GM12865 (cell line): ENCODE data around the gene RELN.

Source experiments
- DNase-seq: peaks from one replicate; pipeline ENCODE4 v3.0.0; 2010; ENCODE audit warnings: low read depth
- H3K4me3 ChIP-seq: 2 replicates; pipeline ENCODE4 v1.5.1; 2011; ENCODE audit warnings: mild to moderate bottlenecking, low read depth, low read length, control low read depth
- CTCF ChIP-seq: IDR thresholded peaks from 2 replicates; pipeline ENCODE4 v1.5.1; 2011; ENCODE audit warnings: low read length, control low read depth, low read depth, inconsistent platforms; ENCODE audit not compliant: insufficient read depth; ENCODE audit errors: missing control alignments

The RELN gene

DNA sequence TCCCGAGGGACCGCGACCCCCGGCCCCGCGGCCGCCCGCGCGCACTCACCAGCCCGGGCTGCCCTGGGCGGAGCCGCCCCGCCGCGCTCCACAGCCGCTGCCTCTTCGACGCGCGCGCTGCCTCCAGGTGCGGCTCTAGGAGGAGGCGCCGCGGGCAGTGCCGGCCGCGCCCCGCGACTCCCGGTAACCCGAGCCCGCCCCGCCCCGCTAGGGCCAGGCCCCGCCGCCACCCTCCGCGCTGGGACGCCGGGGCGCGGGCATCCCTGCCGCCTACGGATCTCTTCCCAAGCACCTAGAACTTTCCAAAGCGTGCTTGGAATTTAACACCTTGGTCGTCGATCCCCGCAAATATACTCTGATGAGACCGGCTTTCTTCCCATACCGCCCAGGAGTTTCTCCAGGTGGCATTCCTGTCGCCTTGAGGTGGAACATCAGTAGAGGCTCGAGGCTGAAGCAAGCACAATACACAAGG, 543.4 kb downstream of the RELN start, which contains the start of gene SLC26A5:
SLC26A5 (minus strand) TSS at position 159 of the 472 bp plus-strand sequence. CDS start 24,693 bp downstream, outside the sequence.
- no peak for TF ChIP-seq CTCF
- no peak within 1 kb of the TSS for H3K4me3 ChIP-seq
- DNase-seq = no peak

GRCh38 chr7:103445228-103446048, 544.0 kb downstream of the RELN start:
- no peak for TF ChIP-seq CTCF
- H3K4me3 ChIP-seq = no peak overlapping the region
- DNase-seq = no peak

- no peak for DNase-seq
- H3K4me3 ChIP-seq = no peak overlapping the region
- TF ChIP-seq CTCF = no peak
Measured at GRCh38 chr7:103439661-103440060, 549.8 kb downstream of the RELN start.

GRCh38 chr7:103437623-103438022, 551.8 kb downstream of the RELN start:
- no peak overlapping the region for H3K4me3 ChIP-seq
- TF ChIP-seq CTCF = no peak
- no peak for DNase-seq

GRCh38 chr7:103432712-103433111, 556.7 kb downstream of the RELN start:
- TF ChIP-seq CTCF = no peak
- no peak overlapping the region for H3K4me3 ChIP-seq
- peak; percentile 40 for DNase-seq

- DNase-seq = no peak
- no peak for TF ChIP-seq CTCF
- no peak overlapping the region for H3K4me3 ChIP-seq
Measured at GRCh38 chr7:103425177-103425576, 564.3 kb downstream of the RELN start.
